SK-N-MC (cell line): ENCODE results near the gene SDK1.

ENCODE experiments used
- EZH2 ChIP-seq: fragments of 200-600 bp; sonication (generic); IDR thresholded peaks from one replicate; pipeline ENCODE4 v1.6.1; 2017; ENCODE audit warnings: antibody characterized with exemption
- FOXP2 ChIP-seq: optimal IDR thresholded peaks from 2 replicates; pipeline ENCODE3; 2011; ENCODE audit warnings: mild to moderate bottlenecking, moderate library complexity; ENCODE audit not compliant: insufficient read depth; ENCODE audit errors: extremely low read length, control extremely low read depth
- POLR2AphosphoS5 ChIP-seq: IDR thresholded peaks from 2 replicates; pipeline ENCODE4 v1.6.1; 2012; ENCODE audit warnings: mild to moderate bottlenecking, low read depth, low read length, borderline replicate concordance

DNA sequence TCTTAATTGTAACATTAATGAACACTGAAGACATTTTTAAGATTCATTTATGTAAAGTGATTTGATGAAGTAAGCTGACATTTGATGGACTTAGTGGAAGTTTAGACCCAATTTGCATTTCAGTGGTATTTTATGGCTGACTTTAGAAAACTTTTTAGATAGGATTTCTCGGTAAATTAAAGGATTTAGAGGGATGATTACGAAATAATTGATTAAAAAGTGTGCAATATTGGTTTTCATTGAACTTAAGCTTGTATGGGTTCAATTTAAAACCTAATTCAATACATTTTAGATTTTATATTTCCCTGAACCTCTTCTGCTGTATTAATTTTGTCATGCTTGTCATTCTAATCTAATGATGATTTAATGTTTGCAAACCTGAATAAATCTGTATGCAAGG lies 135.1 kb downstream of the SDK1 start:
- TF ChIP-seq POLR2AphosphoS5 (no peak), EZH2 (no peak), FOXP2 (no peak)
